ENCODE data around the gene DYNC1H1. TPM values are rescaled to one million over a fixed set of nuclear protein-coding genes. Genes with fewer than 3 reads are reported as not detected.

Gene DYNC1H1
- 604 and 635 TPM in 2 replicates for total RNA-seq (2014; rRNA removed; shearing (Covaris generic))
- polyA plus RNA-seq (2016; fragmentation: Nextera tagmentation; extraction: Ambion mirVana) = 179 and 181 TPM in 2 replicates
- long read RNA-seq, partial matches to known transcripts = 107 of 111 reads
- long read RNA-seq, other reads (novel, unspliced or antisense) = 3 of 111 reads

GRCh38 chr14:101964297-101965180 lies at the start of gene DYNC1H1:
Gene DYNC1H1, plus strand, starts transcription at chr14:101964573. Its CDS starts 119 bp downstream, at chr14:101964692.
- Mint-ChIP-seq H3K4me1 (peaks cover 24% of the 10 kb centered on the region; the same call in 2 of the 3 replicates), H3K9me3 (no peaks in the 10 kb centered on the region), H3K4me3 (peak within 1 kb of the TSS; percentile 91), H3K27ac (peak within 1 kb of the TSS; percentile 81), H3K27me3 (ENCODE audit: insufficient read depth, low read depth, poor library complexity) (peaks cover 23% of the 10 kb centered on the region), H3K36me3 (ENCODE audit: low read depth) (peaks cover 10% of the 10 kb centered on the region)
- Histone ChIP-seq H3K79me2 (replicated peaks; ENCODE audit: insufficient read depth) (peaks cover 45% of the 10 kb centered on the region), H4K20me1 (replicated peaks; ENCODE audit: insufficient read depth) (peaks cover 11% of the 10 kb centered on the region), H3F3A (replicated peaks; ENCODE audit: low read depth) (0 out of 2 replicates have a peak, but pooled peaks cover 5% of the 10 kb centered on the region), H3K27ac (ENCODE audit: low read depth) (peak within 1 kb of the TSS; percentile 83; the same call in 1 of the 2 replicates), H3K27me3 (ENCODE audit: insufficient read depth) (peaks cover 25% of the 10 kb centered on the region; the same call in 1 of the 2 replicates), H3K9me2 (ENCODE audit: insufficient read depth) (no peaks in the 10 kb centered on the region), H3K4me3 (peak within 1 kb of the TSS; percentile 97), H3K4me1 (ENCODE audit: insufficient read depth) (peaks cover 12% of the 10 kb centered on the region), H3K36me3 (ENCODE audit: insufficient read depth) (no peaks in the 10 kb centered on the region), H3K4me2 (peak within 1 kb of the TSS; percentile 99), H2AFZ (peak within 1 kb of the TSS; percentile 99)
- ATAC-seq (peak; percentile 76), DNase-seq (ENCODE audit: low spot score) (peak; percentile 95)
- no peak for TF ChIP-seq JUNB (IDR thresholded peaks at IDR 0.05; ENCODE audit: unreplicated experiment)
- TF ChIP-seq POLR2AphosphoS5 (IDR thresholded peaks at IDR 0.05; ENCODE audit: low read depth) = peak; percentile 96
- TF ChIP-seq, protein P1, sequence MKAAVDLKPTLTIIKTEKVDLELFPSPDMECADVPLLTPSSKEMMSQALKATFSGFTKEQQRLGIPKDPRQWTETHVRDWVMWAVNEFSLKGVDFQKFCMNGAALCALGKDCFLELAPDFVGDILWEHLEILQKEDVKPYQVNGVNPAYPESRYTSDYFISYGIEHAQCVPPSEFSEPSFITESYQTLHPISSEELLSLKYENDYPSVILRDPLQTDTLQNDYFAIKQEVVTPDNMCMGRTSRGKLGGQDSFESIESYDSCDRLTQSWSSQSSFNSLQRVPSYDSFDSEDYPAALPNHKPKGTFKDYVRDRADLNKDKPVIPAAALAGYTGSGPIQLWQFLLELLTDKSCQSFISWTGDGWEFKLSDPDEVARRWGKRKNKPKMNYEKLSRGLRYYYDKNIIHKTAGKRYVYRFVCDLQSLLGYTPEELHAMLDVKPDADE (IDR thresholded peaks at IDR 0.05) = peak; percentile 43
- TF ChIP-seq CREB1 (CRISPR knock-in tag; IDR thresholded peaks at IDR 0.05; ENCODE audit: low read depth) = peak; percentile 74
- no peak for TF ChIP-seq STAT1 (IDR thresholded peaks at IDR 0.05; ENCODE audit: unreplicated experiment)
- TF ChIP-seq ZNF331 (CRISPR knock-in tag; IDR thresholded peaks at IDR 0.05; ENCODE audit: low read depth) = no peak
- no peak for TF ChIP-seq EZH2 (IDR thresholded peaks at IDR 0.05; ENCODE audit: low read depth, unreplicated experiment)
- TF ChIP-seq ZNF114 (CRISPR knock-in tag; IDR thresholded peaks at IDR 0.05) = no peak

- H3K4me3 ChIP-seq = no peak overlapping the region
- no peak for ATAC-seq
- Mint-ChIP-seq H3K27ac (peak overlapping the region; percentile 57; the same call in 1 of the 2 replicates), H3K9me3 (no peaks in the 10 kb centered on the region; the same call in 2 of the 3 replicates), H3K27me3 (ENCODE audit: insufficient read depth, low read depth, poor library complexity) (peaks cover 10% of the 10 kb centered on the region), H3K4me3 (no peak overlapping the region; the same call in 2 of the 3 replicates), H3K4me1 (peaks cover 43% of the 10 kb centered on the region), H3K36me3 (ENCODE audit: low read depth) (peaks cover 7% of the 10 kb centered on the region)
- no peak for DNase-seq (ENCODE audit: low spot score)
- no peak for TF ChIP-seq POLR2AphosphoS5 (IDR thresholded peaks at IDR 0.05; ENCODE audit: low read depth)
- TF ChIP-seq EZH2phosphoT487 (IDR thresholded peaks at IDR 0.05; ENCODE audit: unreplicated experiment) = no peak
- no peak for TF ChIP-seq STAT1 (IDR thresholded peaks at IDR 0.05; ENCODE audit: unreplicated experiment)
- TF ChIP-seq, protein P2, sequence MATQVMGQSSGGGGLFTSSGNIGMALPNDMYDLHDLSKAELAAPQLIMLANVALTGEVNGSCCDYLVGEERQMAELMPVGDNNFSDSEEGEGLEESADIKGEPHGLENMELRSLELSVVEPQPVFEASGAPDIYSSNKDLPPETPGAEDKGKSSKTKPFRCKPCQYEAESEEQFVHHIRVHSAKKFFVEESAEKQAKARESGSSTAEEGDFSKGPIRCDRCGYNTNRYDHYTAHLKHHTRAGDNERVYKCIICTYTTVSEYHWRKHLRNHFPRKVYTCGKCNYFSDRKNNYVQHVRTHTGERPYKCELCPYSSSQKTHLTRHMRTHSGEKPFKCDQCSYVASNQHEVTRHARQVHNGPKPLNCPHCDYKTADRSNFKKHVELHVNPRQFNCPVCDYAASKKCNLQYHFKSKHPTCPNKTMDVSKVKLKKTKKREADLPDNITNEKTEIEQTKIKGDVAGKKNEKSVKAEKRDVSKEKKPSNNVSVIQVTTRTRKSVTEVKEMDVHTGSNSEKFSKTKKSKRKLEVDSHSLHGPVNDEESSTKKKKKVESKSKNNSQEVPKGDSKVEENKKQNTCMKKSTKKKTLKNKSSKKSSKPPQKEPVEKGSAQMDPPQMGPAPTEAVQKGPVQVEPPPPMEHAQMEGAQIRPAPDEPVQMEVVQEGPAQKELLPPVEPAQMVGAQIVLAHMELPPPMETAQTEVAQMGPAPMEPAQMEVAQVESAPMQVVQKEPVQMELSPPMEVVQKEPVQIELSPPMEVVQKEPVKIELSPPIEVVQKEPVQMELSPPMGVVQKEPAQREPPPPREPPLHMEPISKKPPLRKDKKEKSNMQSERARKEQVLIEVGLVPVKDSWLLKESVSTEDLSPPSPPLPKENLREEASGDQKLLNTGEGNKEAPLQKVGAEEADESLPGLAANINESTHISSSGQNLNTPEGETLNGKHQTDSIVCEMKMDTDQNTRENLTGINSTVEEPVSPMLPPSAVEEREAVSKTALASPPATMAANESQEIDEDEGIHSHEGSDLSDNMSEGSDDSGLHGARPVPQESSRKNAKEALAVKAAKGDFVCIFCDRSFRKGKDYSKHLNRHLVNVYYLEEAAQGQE (IDR thresholded peaks at IDR 0.05; ENCODE audit: unreplicated experiment) = no peak
- TF ChIP-seq, protein P3, sequence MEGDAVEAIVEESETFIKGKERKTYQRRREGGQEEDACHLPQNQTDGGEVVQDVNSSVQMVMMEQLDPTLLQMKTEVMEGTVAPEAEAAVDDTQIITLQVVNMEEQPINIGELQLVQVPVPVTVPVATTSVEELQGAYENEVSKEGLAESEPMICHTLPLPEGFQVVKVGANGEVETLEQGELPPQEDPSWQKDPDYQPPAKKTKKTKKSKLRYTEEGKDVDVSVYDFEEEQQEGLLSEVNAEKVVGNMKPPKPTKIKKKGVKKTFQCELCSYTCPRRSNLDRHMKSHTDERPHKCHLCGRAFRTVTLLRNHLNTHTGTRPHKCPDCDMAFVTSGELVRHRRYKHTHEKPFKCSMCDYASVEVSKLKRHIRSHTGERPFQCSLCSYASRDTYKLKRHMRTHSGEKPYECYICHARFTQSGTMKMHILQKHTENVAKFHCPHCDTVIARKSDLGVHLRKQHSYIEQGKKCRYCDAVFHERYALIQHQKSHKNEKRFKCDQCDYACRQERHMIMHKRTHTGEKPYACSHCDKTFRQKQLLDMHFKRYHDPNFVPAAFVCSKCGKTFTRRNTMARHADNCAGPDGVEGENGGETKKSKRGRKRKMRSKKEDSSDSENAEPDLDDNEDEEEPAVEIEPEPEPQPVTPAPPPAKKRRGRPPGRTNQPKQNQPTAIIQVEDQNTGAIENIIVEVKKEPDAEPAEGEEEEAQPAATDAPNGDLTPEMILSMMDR (conservative IDR thresholded peaks at IDR 0.05; ENCODE audit: low read depth in 2 of 2) = no peak
- no peaks in the 10 kb centered on the region for H3K9me2 ChIP-seq (ENCODE audit: insufficient read depth)
- H2AFZ ChIP-seq = no peak overlapping the region
- H3K27me3 ChIP-seq (ENCODE audit: insufficient read depth) = no peaks in the 10 kb centered on the region
- no peaks in the 10 kb centered on the region for H3F3A ChIP-seq (replicated peaks; ENCODE audit: low read depth)
- H3K4me2 ChIP-seq = no peak overlapping the region
- H3K4me1 ChIP-seq (ENCODE audit: insufficient read depth) = peaks cover 21% of the 10 kb centered on the region
- H3K27ac ChIP-seq (ENCODE audit: low read depth) = no peak overlapping the region
- H4K20me1 ChIP-seq (replicated peaks; ENCODE audit: insufficient read depth) = no peaks in the 10 kb centered on the region; the same call in 1 of the 2 replicates
- H3K79me2 ChIP-seq (replicated peaks; ENCODE audit: insufficient read depth) = no peaks in the 10 kb centered on the region; the same call in 1 of the 2 replicates
- H3K36me3 ChIP-seq (ENCODE audit: insufficient read depth) = no peaks in the 10 kb centered on the region
Observed at GRCh38 chr14:101915871-101916815, 48.2 kb upstream of the DYNC1H1 start.
